Sciatic nerve (tissue), 2 donors: ENCODE results near the gene PCDHA9. TPM values are rescaled to one million over a fixed set of nuclear protein-coding genes. Genes with fewer than 3 reads are reported as not detected.
"Not testable (repeated sequence)": the region's sequence is repeated elsewhere in the genome, so short reads cannot be mapped to it uniquely, and the experiment has no call there.

Experiments used
- ATAC-seq: fragments of 200-7000 bp; cut with Tn5 transposase; one replicate; pipeline ENCODE4 v1.9.1; 2020; ENCODE audit warnings: mild to moderate bottlenecking, moderate library complexity
- DNase-seq: peaks from one replicate; pipeline ENCODE4 v3.0.0-alpha.2; 2020; ENCODE audit warnings: low spot score
- intact Hi-C: fragments of 100-400 bp; cut with DNase I; formaldehyde crosslinking; loops from one replicate; pipeline ENCODE4 v1.14.2; 2022
- total RNA-seq: library from RNA; stranded (reverse); fragmentation: NEBNext Ultra II Directional; extraction: Animal tissue kit (Norgen Biotek cat#: 25700); gene quantifications from one replicate; pipeline ENCODE4 v1.2.1, GENCODE V29; 2021
- donor health status: DM: no; HTN: no; CAD: no.
- donor health status: DM: no; HTN: no; CAD: no.

PCDHA9 gene
- total RNA-seq: 0.45 TPM

GRCh38 chr5:140848139-140849102 is at the start of gene PCDHA9:
Gene PCDHA9, plus strand, starts transcription at chr5:140848382. Its CDS starts 114 bp downstream, at chr5:140848496.
- intact Hi-C loops, ATAC-seq, DNase-seq: not testable (repeated sequence)

DNA sequence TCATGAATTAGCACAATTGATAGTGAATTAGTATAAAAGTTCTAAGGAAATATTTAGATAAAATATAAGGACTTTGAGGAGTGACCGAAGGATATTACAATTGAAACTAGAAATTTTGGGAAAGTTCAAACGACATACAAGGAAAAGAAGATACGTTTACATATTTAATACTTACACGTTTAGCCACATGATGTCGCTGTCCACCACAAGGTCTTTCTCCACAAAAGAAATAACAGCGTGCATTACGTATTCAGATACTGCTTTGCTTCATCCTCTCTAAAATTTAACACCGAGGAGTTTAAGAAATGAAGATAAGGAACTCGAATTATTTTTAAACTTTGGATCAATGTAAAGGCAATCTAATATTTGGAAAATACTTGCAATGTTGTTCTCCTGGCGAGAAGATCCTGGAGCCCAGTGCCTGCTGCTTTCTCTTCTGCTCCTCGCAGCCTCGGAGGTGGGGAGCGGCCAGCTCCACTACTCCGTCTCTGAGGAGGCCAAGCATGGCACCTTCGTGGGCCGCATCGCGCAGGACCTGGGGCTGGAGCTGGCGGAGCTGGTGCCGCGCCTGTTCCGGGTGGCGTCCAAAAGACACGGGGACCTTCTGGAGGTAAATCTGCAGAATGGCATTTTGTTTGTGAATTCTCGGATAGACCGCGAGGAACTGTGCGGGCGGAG is 47.2 kb upstream of the PCDHA9 start, which contains the start of gene PCDHA3:
Gene PCDHA3, plus strand, starts transcription at position 242 of the 678 bp plus-strand sequence.
- DNase-seq (no peak), ATAC-seq (no peak)
- intact Hi-C loops: no loop called here

DNA sequence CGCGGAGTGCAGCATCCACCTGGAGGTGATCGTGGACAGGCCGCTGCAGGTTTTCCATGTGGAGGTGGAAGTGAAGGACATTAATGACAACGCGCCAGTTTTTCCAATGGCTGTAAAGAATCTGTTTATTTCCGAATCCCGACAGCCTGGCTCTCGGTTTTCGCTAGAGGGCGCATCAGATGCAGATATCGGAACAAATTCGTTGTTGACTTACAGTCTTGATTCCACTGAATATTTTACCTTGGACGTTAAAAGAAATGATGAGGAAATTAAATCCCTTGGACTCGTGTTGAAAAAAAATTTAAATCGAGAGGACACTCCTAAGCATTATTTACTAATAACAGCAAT is 46.7 kb upstream of the PCDHA9 start:
- ATAC-seq: no peak
- intact Hi-C loops: no loop called here

GRCh38 chr5:140802381-140802780 is 45.8 kb upstream of the PCDHA9 start:
- intact Hi-C loops, ATAC-seq, DNase-seq: not testable (repeated sequence)

More for the DNA sequence above, 46.7 kb upstream of the PCDHA9 start:
- DNase-seq: no peak

GRCh38 chr5:140802781-140803271 is 45.4 kb upstream of the PCDHA9 start:
- no peak for ATAC-seq

GRCh38 chr5:140806834-140807775 is 41.1 kb upstream of the PCDHA9 start, which contains the start of gene PCDHA4:
Gene PCDHA4, plus strand, starts transcription at chr5:140807068.
- intact Hi-C loops: no loop called here
- ATAC-seq: peak; percentile 45
- DNase-seq: peak; percentile 66

More at GRCh38 chr5:140802781-140803271, 45.4 kb upstream of the PCDHA9 start:
- no peak for DNase-seq
- intact Hi-C loops: no loop called here

GRCh38 chr5:140808241-140808888 is 39.8 kb upstream of the PCDHA9 start:
- DNase-seq, ATAC-seq, intact Hi-C loops: not testable (repeated sequence)

DNA sequence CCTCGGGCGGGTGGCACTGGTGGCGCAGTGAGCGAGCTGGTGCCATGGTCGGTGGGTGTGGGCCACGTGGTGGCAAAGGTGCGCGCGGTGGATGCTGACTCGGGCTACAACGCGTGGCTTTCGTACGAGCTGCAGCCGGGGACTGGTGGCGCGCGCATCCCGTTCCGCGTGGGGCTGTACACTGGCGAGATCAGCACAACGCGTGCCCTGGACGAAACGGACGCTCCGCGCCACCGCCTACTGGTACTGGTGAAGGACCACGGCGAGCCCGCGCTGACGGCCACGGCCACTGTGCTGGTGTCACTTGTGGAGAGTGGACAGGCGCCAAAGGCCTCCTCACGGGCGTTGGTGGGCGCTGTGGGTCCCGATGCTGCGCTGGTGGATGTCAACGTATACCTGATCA is 39.3 kb upstream of the PCDHA9 start:
- ATAC-seq (no peak), DNase-seq (no peak)
- intact Hi-C loops: no loop called here

DNA sequence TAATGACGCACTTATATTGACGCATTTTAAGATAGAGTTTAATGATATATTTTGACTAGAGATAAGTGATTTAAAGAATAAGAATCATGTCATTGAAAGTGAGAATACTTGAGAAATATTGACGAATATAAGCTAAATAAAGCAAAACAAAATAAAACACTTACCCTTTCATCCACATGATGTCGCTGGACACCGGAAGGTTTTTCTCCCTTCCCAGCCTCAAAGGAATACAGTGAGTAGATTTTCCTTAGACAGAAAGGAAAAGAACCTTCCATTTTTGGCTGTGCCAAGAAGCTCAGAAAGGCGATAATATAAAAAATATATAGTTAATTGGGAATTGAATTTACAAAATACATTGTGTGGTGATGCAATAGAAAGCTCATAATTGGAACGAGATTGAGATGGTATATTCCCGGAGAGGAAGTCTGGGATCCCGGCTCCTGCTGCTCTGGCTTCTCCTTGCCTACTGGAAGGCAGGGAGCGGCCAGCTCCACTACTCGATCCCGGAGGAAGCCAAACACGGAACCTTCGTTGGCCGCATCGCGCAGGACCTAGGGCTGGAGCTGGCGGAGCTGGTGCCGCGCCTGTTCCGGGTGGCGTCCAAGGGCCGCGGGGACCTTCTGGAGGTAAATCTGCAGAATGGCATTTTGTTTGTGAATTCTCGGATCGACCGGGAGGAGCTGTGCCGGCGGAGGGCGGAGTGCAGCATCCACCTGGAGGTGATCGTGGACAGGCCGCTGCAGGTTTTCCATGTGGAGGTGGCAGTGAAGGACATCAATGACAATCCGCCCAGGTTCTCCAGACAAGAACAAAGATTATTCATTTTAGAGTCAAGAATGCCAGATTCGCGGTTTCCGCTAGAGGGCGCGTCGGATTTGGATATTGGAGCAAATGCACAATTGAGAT is 26.6 kb upstream of the PCDHA9 start, which contains the start of gene PCDHA5:
Gene PCDHA5, plus strand, starts transcription at position 239 of the 906 bp plus-strand sequence.
- ATAC-seq: no peak
- intact Hi-C loops: no loop called here
- DNase-seq: no peak

- DNase-seq (no peak), ATAC-seq (no peak)
- intact Hi-C loops: no loop called here
Observed at GRCh38 chr5:140822281-140822629, 25.9 kb upstream of the PCDHA9 start.

- intact Hi-C loops, DNase-seq, ATAC-seq: not testable (repeated sequence)
Observed at GRCh38 chr5:140822969-140823368, 25.2 kb upstream of the PCDHA9 start.

DNA sequence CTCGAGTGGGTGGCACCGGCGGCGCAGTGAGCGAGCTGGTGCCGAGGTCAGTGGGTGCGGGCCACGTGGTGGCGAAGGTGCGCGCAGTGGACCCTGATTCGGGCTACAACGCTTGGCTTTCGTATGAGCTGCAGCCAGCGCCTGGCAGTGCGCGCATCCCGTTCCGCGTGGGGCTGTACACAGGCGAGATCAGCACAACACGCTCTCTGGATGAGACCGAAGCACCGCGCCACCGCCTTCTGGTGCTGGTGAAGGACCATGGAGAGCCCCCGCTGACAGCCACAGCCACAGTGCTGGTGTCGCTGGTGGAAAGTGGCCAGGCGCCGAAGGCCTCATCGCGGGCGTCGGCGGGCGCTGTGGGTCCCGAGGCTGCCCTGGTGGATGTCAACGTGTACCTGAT is 24.7 kb upstream of the PCDHA9 start:
- no peak for ATAC-seq
- intact Hi-C loops: no loop called here

DNA sequence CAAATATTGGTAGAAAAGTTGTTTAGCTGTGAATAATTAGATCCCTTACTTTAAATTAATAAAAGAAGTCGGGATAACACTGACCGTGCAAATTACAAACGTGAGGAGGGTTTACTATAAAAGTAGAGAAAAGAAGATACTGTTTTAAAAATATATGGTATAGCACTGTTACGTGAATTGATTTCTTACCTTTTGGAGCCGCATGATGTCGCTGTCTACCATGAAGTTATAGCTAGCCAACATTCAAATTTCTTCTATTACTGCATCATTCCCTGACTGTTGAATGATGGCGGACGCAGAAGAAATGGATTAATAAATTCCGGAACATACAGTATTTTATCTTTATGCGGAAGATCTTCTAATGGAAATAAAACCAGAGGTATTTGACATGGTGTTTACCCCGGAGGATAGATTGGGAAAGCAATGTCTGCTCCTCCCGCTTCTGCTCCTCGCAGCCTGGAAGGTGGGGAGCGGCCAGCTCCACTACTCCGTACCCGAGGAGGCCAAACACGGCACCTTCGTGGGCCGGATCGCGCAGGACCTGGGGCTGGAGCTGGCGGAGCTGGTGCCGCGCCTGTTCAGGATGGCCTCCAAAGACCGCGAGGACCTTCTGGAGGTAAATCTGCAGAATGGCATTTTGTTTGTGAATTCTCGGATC is 20.3 kb upstream of the PCDHA9 start, which contains the start of gene PCDHA6:
Gene PCDHA6, plus strand, starts transcription at position 257 of the 658 bp plus-strand sequence. Its CDS starts 132 bp downstream, at position 389.
- no peak for DNase-seq
- no peak for ATAC-seq
- intact Hi-C loops: no loop called here

More for the DNA sequence above, 24.7 kb upstream of the PCDHA9 start:
- no peak for DNase-seq

GRCh38 chr5:140828362-140828737 is 19.8 kb upstream of the PCDHA9 start:
- DNase-seq: no peak
- intact Hi-C loops: no loop called here
- no peak for ATAC-seq

DNA sequence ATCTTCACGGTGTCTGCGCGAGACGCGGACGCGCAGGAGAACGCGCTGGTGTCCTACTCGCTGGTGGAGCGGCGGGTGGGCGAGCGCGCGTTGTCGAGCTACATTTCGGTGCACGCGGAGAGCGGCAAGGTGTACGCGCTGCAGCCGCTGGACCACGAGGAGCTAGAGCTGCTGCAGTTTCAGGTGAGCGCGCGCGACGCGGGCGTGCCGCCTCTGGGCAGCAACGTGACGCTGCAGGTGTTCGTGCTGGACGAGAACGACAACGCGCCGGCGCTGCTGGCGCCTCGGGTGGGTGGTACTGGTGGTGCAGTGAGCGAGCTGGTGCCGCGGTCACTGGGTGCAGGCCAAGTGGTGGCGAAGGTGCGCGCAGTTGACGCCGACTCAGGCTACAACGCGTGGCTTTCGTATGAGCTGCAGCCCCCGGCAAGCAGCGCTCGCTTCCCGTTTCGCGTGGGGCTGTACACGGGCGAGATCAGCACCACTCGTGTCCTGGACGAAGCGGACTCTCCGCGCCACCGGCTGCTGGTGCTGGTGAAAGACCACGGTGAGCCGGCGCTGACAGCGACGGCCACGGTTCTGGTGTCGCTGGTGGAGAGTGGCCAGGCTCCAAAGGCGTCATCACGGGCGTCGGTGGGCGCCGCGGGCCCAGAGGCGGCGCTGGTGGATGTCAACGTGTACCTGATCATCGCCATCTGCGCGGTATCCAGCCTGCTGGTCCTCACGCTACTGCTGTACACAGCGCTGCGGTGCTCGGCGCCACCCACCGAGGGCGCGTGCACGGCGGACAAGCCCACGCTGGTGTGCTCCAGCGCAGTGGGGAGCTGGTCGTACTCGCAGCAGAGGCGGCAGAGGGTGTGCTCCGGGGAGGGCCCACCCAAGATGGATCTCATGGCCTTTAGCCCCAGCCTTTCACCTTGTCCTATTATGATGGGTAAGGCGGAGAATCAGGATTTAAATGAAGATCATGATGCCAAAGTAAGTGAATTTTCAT is 18.4 kb upstream of the PCDHA9 start:
- intact Hi-C loops, ATAC-seq: not testable (repeated sequence)

More for the DNA sequence above, 18.4 kb upstream of the PCDHA9 start:
- DNase-seq: not testable (repeated sequence)
